Rectal smooth muscle tissue (tissue), 1 donor: ENCODE data around the gene RAB3IL1.

Experiments used
- H3K27ac ChIP-seq: one replicate; pipeline ENCODE4 v1.7.0; 2013; ENCODE audit warnings: low read depth, low read length, inconsistent platforms
- H3K27me3 ChIP-seq: one replicate; pipeline ENCODE4 v1.7.0; 2013; ENCODE audit warnings: low read length; ENCODE audit not compliant: control insufficient read depth, insufficient read depth
- H3K36me3 ChIP-seq: one replicate; pipeline ENCODE4 v1.7.0; 2013; ENCODE audit warnings: low read length; ENCODE audit not compliant: control insufficient read depth, insufficient read depth
- H3K4me1 ChIP-seq: one replicate; pipeline ENCODE4 v1.7.0; 2013; ENCODE audit warnings: low read length; ENCODE audit not compliant: control insufficient read depth, insufficient read depth
- H3K4me3 ChIP-seq: one replicate; pipeline ENCODE4 v1.7.0; 2013; ENCODE audit warnings: low read length
- H3K9ac ChIP-seq: one replicate; pipeline ENCODE4 v1.7.0; 2013; ENCODE audit warnings: low read length

Gene RAB3IL1

GRCh38 chr11:61912991-61913698 is 4.2 kb downstream of the RAB3IL1 start:
- peaks cover 4% of the 10 kb centered on the region for H3K27me3 ChIP-seq
- no peak overlapping the region for H3K9ac ChIP-seq
- no peak overlapping the region for H3K27ac ChIP-seq
- H3K4me1 ChIP-seq = peaks cover 5% of the 10 kb centered on the region
- no peak overlapping the region for H3K4me3 ChIP-seq
- H3K36me3 ChIP-seq = no peaks in the 10 kb centered on the region

DNA sequence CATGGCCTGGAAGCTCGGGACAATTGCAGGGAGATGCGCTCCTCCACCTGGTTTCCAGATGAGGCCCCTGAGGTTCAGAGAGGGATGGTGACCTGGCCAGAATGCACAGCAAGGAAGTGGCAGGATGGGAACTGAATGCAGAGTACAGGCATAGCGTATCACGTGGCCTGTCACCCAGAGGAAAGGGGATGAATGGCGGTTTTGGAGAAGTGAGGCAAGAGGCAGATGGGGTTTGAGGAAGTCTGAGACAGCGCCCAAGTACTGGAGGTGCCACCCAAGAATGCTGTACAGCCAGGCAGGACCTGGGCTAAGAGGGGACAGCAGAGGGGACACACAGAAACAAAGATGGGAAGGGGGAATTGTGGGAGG is 4.9 kb downstream of the RAB3IL1 start:
- Histone ChIP-seq H3K4me3 (no peak overlapping the region), H3K4me1 (no peaks in the 10 kb centered on the region), H3K27ac (no peak overlapping the region), H3K36me3 (no peaks in the 10 kb centered on the region), H3K9ac (no peak overlapping the region), H3K27me3 (no peaks in the 10 kb centered on the region)

DNA sequence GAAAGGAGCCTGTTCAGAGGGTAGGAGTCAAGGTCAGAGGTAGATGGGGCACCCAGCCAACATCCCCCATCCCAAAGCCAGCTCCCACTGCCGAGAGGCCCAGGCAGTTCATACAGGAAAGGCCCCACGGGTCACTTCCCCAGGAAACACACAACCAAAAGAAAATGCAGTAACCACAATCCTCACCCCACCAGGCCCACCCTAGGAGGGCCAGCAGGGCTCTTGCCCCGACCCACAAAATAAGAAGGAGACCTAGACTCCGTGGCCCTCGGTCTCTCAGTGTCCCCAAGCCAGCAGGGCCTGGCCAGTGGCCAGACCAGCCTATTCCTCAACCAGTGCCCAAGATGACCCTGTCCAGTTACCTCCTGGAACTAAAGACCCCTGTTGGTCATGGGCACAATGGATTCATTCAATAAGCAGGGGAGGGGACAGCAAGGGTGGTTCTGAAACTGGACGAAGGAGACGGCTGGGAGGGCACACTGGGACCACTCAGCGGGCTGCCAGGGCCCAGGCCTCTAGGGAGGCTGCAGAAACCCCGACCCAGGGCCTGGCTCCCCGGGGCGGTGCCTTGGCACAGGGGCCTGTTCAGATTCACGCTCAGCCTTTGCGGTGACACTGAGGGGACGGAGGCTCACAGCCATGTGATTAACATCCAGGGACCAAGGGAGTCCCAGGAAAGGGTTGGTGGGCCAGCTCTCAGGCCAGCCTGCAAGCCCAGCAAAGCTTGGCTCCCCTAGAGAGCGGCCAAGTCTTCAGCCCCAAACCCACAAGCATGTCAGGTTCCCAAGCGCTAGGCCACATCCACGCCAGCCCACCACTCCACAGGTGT is 5.5 kb downstream of the RAB3IL1 start:
- Histone ChIP-seq H3K9ac (no peak overlapping the region), H3K27ac (no peak overlapping the region), H3K27me3 (no peaks in the 10 kb centered on the region), H3K4me3 (no peak overlapping the region), H3K36me3 (no peaks in the 10 kb centered on the region), H3K4me1 (no peaks in the 10 kb centered on the region)

- Histone ChIP-seq H3K27ac (no peak overlapping the region), H3K9ac (no peak overlapping the region), H3K4me3 (no peak overlapping the region)
Measured at GRCh38 chr11:61911128-61911700, 6.2 kb downstream of the RAB3IL1 start.

DNA sequence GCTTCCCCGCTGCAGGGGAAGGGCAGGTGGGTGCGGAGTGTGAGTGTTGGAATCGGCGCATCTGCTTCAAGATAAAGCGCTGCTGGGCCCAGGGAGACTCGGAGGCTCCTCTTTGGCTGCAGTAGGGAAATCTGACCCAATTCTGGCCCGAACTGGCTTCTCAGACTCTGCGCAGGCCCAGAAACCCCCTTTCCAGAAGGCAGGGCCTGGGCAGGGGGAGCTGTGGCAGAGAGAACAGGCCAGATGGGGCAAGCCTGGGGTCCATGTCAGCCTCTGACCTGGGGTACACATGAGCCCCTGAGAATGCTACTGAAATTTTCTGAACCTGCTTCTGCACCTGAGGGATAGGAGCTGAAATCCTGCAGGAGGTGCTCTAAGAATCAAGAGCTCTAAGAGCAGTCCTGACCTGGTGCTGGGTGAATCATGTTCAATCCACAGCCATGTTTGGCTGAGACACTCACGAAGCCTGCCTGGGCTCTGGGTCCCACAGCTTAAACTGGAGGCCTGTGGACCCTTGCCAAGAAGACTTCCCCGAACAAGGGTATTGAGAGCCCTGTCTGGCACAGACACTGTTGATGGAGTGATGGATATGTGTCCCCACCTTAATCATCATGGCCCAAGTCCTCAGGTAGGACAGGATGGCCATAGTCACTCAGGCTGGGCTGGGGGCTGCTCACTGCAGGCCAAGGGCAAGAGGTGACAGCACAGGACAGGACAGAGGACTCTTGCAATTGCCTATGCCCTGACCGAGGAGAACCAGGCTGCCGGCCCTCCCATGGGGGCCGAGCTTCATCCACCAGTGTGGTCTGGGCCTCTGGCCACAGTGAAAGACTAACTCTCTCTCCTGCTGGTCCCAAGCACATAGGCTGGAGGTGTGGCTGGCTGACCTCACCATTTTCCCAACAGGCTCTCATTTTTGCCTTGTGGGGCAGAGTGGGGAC is 6.9 kb downstream of the RAB3IL1 start:
- Histone ChIP-seq H3K4me3 (no peak overlapping the region), H3K27ac (no peak overlapping the region), H3K27me3 (no peaks in the 10 kb centered on the region), H3K4me1 (no peaks in the 10 kb centered on the region), H3K9ac (no peak overlapping the region), H3K36me3 (peaks cover 3% of the 10 kb centered on the region)

More at GRCh38 chr11:61911128-61911700, 6.2 kb downstream of the RAB3IL1 start:
- no peaks in the 10 kb centered on the region for H3K4me1 ChIP-seq
- H3K27me3 ChIP-seq = no peaks in the 10 kb centered on the region
- no peaks in the 10 kb centered on the region for H3K36me3 ChIP-seq

GRCh38 chr11:61908730-61909316 is 8.5 kb downstream of the RAB3IL1 start:
- no peaks in the 10 kb centered on the region for H3K4me1 ChIP-seq

DNA sequence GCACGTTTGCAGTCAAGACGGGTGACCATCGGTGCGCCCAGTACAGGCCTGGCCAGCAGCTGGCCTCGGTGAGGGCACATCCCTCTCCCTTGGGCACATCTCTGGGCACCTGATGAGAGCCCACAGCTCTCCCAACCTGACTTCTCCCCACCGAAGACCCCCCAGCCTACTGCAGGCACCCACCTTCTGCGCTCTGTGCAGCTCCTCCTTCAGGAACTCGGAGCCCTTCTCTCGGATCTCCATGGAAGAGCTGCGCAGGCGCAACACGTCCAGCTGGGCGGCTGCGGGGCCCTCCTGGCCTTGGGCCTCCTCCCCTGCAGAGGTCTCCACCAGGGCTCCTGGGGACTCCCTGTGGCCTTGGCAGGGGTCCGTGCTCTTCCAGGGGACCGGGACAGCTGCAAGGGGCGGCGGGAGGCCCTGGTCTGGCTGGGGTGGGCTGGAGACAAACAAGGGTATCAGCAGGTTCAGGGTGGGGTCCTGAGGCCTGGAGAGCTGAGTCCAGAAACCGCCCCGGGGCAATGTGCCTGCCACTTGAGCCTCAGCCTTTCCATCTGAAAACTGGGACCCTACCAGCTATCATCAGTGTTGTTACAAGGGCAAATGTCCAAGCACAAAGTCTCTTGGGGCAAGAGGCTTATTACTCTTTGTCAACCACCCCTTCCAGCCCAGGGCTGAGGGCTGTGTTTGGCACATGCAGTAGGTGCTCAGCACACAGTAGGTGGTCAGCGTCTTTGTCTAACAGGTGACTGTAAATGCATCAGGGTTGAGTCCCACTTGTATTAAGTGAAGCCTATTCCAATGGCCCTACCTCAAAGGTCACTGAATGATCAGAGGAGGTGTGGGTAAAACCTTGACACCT is 9.3 kb downstream of the RAB3IL1 start:
- no peak overlapping the region for H3K4me3 ChIP-seq
- H3K4me1 ChIP-seq = no peaks in the 10 kb centered on the region
- peaks cover 3% of the 10 kb centered on the region for H3K36me3 ChIP-seq
- H3K9ac ChIP-seq = no peak overlapping the region
- no peak overlapping the region for H3K27ac ChIP-seq
- no peaks in the 10 kb centered on the region for H3K27me3 ChIP-seq

More at GRCh38 chr11:61908730-61909316, 8.5 kb downstream of the RAB3IL1 start:
- Histone ChIP-seq H3K27ac (no peak overlapping the region), H3K9ac (no peak overlapping the region), H3K36me3 (peaks cover 3% of the 10 kb centered on the region), H3K4me3 (no peak overlapping the region), H3K27me3 (no peaks in the 10 kb centered on the region)

GRCh38 chr11:61907282-61907681 is 10.1 kb downstream of the RAB3IL1 start:
- Histone ChIP-seq H3K36me3 (peaks cover 3% of the 10 kb centered on the region), H3K27ac (no peak overlapping the region)

GRCh38 chr11:61906522-61906909 is 10.8 kb downstream of the RAB3IL1 start:
- Histone ChIP-seq H3K9ac (no peak overlapping the region), H3K4me1 (no peaks in the 10 kb centered on the region), H3K27ac (no peak overlapping the region), H3K27me3 (no peaks in the 10 kb centered on the region), H3K4me3 (no peak overlapping the region), H3K36me3 (peaks cover 3% of the 10 kb centered on the region)

More at GRCh38 chr11:61907282-61907681, 10.1 kb downstream of the RAB3IL1 start:
- H3K27me3 ChIP-seq = no peaks in the 10 kb centered on the region
- H3K9ac ChIP-seq = no peak overlapping the region
- no peak overlapping the region for H3K4me3 ChIP-seq
- no peaks in the 10 kb centered on the region for H3K4me1 ChIP-seq

- H3K36me3 ChIP-seq = peaks cover 3% of the 10 kb centered on the region
- no peak overlapping the region for H3K27ac ChIP-seq
- H3K9ac ChIP-seq = no peak overlapping the region
- H3K4me1 ChIP-seq = no peaks in the 10 kb centered on the region
- no peaks in the 10 kb centered on the region for H3K27me3 ChIP-seq
- H3K4me3 ChIP-seq = no peak overlapping the region
Measured at GRCh38 chr11:61905801-61906521, 11.4 kb downstream of the RAB3IL1 start.
